NB4 (cell line): ENCODE results near the gene DOCK3.

Experiments
- CTCF ChIP-seq: IDR thresholded peaks from one replicate; pipeline ENCODE4 v1.5.1; 2012; ENCODE audit warnings: low read depth, low read length
- MAX ChIP-seq: IDR thresholded peaks from 2 replicates; pipeline ENCODE4 v1.6.1; 2011; ENCODE audit warnings: low read depth, low read length
- MYC ChIP-seq: IDR thresholded peaks from 2 replicates; pipeline ENCODE4 v1.6.1; 2011; ENCODE audit warnings: low read depth, low read length
- POLR2A ChIP-seq: IDR thresholded peaks from 2 replicates; pipeline ENCODE4 v1.6.1; 2011; ENCODE audit warnings: mild to moderate bottlenecking; ENCODE audit not compliant: insufficient read length; ENCODE audit errors: extremely low read depth

GRCh38 chr3:51242939-51243338, 568.2 kb downstream of the DOCK3 start:
- TF ChIP-seq MAX: no peak
- no peak for TF ChIP-seq CTCF
- TF ChIP-seq POLR2A: no peak
- TF ChIP-seq MYC: no peak
